ENCODE measurements around the gene PRKAR1B. TPM values are rescaled to one million over a fixed set of nuclear protein-coding genes. Genes with fewer than 3 reads are reported as not detected.

The PRKAR1B gene
- total RNA-seq (2022; extraction: Qiagen RNA extraction), result 29.1 to 32.2 TPM (median 31.6 TPM) in 5 replicates

GRCh38 chr7:727104-727805, at the start of gene PRKAR1B:
Gene PRKAR1B (minus strand): TSS chr7:727281. CDS start chr7:711505, 15,776 bp downstream.

DNA sequence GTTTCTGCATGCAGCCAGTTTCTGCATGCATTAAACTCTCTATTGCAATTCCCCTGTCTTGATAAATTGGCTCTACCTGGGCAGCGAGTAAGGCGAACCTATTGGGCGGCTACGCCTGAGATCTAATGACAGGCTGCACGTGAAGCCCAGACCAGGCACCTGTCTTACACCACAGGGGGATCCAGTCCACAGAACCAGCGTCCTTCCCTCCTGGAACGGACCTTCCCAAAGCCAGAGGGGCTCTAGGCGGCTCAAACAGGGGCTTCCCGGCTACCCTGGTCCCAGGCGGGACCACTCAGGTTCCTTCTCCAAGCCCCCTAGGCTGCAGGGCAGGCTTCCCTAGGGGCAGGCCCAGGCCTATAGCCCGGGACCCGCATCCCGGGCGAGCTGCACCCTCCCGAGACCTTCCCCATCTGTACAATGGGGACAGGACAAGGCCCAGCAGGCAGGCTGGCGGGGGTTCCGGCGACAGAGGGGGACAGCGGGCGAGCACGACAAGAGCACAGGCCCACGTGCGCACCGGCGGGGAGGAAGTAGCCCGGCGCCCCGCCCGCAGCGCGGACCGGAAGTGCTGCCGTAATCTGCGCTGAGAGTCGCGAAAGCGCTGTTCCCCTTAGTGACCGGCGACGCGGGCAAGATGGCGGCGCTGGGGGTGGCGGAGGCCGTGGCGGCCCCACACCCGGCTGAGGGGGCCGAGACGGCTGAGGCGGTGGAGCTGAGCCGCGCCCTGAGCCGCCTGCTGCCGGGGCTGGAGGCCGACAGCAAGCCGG, 812 bp downstream of the PRKAR1B start, which contains the start of gene DNAAF5:
Gene DNAAF5 (plus strand): TSS at position 616 of the 770 bp plus-strand sequence. CDS start 22 bp downstream, at position 638.

GRCh38 chr7:519484-520390, 207.3 kb downstream of the PRKAR1B start, which contains the start of gene PDGFA:
Gene PDGFA (minus strand): TSS chr7:519846. CDS start chr7:519001, 845 bp downstream.

Other genes with a start within 250 kb of the PRKAR1B start
- gene PDGFA, start 207.4 kb downstream of the PRKAR1B start, total RNA-seq (2022; extraction: Qiagen RNA extraction), result 28.9 to 34.4 TPM (median 31.5 TPM) in 5 replicates
- 42.4 to 48.3 TPM (median 46.5 TPM) in 5 replicates for gene DNAAF5, start 582 bp downstream of the PRKAR1B start, total RNA-seq (2022; extraction: Qiagen RNA extraction)
- 69.8 to 86.7 TPM (median 86.5 TPM) in 5 replicates for gene SUN1, start 105.2 kb upstream of the PRKAR1B start, total RNA-seq (2022; extraction: Qiagen RNA extraction)
- 40.9 to 67.1 TPM (median 57.1 TPM) in 5 replicates for gene GET4, start 149.3 kb upstream of the PRKAR1B start, total RNA-seq (2022; extraction: Qiagen RNA extraction)
- gene ADAP1, start 227.4 kb upstream of the PRKAR1B start, total RNA-seq (2022; extraction: Qiagen RNA extraction), result 3.0 to 4.5 TPM (median 4.0 TPM) in 5 replicates
- gene COX19, start 248.3 kb upstream of the PRKAR1B start, total RNA-seq (2022; extraction: Qiagen RNA extraction), result 5.0 to 6.2 TPM (median 6.0 TPM) in 5 replicates